Stimulated activated CD4-positive, alpha-beta T cell treated with anti-CD3 and anti-CD28 coated beads, Interleukin-2, amount 100 ng/mL, for 48 hours (primary cell): ENCODE measurements around the gene MED27.
"Not testable (repeated sequence)": the region's sequence is repeated elsewhere in the genome, so short reads cannot be mapped to it uniquely, and the experiment has no call there.

ENCODE experiments used
- DNase-seq, 2 donors: peaks; one replicate each; pipeline ENCODE4 v3.0.0-alpha.2; 2020

The MED27 gene

GRCh38 chr9:131960851-131961495 is 118.7 kb downstream of the MED27 start:
- no peak for DNase-seq

- DNase-seq = no peak
These were observed 119.4 kb downstream of the MED27 start for GRCh38 chr9:131960311-131960710.

DNA sequence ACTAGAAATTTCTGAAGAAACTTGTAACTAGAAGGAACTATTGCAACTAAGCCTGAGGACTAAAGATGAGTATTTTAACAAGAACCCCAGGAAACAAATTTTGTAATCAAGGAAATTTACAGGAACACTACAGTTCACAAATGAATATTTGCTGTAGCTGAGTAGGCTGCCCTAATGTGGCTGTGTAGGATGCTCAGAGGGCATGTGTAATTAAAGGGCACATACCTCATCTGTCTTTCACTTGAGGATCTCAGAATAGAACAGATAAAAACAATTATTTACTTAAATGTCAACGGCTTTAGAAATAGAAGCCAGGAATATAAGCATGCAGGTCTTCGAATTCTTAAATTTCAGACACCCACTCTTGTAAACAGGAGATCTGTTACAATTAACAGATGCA is 119.8 kb downstream of the MED27 start:
- no peak for DNase-seq

GRCh38 chr9:131959056-131959455 is 120.6 kb downstream of the MED27 start:
- no peak for DNase-seq

DNA sequence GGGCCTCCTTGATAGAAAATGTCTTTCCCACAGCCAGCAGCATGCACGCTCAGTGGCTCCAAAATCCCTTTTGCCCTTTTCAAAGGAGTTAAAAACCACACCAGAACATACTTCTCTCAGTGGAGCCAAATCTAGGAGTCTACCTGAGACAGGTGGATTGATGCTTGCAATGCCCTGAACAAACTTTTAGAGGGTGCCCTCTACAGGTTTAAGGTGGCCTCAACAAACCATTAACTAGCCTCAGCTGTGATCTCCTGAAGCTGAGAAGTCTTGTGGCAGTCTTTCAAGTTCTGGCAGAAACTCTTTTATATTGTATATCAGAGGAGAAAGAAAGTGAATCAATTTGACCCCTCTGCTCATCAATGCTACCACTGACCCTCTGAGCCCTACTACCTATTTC is 125.4 kb downstream of the MED27 start:
- DNase-seq = no peak

GRCh38 chr9:131951905-131952304 is 127.8 kb downstream of the MED27 start:
- no peak for DNase-seq

GRCh38 chr9:131951155-131951554 is 128.5 kb downstream of the MED27 start:
- DNase-seq = no peak

- DNase-seq = no peak
These were observed 129.2 kb downstream of the MED27 start for GRCh38 chr9:131950487-131950886.

- no peak for DNase-seq
These were observed 133.5 kb downstream of the MED27 start for GRCh38 chr9:131946180-131946579.

DNA sequence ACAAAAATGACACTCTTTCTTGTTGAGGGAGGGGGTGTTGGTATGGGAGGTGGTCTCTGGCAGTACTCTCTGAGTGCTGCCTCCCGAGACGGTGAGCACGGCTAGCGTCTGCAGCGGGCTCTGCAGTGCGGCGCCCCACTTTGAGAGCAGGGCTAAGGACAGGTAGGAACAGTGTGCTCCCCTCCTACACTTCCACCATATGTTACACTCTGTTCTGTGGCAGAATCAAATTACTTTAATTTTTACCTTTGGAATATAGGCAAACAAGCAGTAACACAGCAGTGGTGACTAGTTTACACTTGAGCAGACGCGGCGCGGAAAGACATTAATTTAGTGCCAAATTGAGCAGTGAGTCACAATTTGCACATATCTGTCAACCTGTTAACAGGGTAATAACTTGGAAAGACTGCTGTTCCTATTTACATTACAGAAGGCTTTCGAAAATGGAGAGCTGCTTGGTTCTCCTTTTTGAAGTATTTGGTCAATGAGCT is 136.3 kb downstream of the MED27 start:
- no peak for DNase-seq

DNA sequence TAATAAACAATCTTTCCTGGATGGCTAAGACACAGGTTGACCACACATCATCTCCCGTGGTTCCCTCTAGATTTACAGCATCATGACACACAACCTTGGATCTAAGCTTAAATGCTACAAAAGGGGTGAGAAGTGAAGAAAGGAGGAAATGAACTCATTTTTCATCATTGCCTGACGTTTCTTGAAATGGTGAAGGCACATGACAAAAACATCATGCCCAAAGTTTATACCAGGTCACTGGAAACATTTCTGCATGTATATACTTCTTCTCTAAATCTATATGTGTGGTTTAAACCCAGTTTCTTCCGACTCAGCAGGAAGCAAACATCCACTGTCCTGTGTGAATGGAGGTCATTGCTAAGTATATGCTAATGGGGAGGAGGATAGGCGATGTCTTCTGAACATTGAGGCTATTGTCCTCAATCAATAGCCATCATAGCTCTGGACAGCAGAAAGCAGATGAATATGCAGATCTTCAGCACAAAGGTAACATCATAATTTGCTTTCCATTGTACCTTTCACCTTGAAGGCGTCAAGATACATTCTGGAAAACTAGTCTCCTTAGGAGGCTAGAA is 137.4 kb downstream of the MED27 start:
- no peak for DNase-seq

DNA sequence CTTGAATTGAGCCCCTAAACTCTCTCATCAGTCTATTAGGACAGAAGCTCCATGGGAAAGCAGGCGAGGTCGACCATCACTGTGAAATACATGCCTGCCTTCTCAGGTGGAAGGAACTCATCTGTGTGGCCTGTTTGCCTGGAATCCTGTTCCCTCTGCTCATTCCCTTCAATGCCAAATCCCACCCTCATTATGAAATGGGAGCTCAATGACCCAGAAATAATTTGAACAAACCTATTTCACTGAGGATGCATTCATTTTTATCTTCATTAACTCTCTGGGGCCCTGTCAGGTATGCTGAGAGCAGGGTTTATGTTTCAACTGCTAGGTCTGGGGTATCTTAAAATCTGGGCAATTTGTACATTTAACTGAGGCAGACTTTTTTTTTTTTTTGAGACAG is 142.2 kb downstream of the MED27 start:
- no peak for DNase-seq

DNA sequence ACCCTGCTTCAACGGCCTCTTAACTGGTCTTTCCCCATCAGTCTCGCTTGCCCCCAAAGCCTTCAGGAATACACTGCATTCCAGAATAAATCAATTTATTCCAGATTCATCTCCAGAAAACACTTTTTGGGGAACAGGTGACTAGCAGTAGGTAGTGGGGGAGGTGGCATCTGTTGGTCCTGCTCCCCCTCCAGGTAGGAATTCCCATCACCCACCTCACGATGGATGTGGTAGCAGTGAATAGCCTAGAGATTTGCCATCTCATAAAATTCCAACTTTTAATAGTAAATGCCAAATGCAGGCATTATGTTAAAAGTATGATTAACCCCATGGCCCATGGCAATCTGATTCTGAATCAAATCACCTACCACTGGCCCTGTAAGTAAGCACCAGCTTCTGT is 142.7 kb downstream of the MED27 start:
- DNase-seq = no peak

DNA sequence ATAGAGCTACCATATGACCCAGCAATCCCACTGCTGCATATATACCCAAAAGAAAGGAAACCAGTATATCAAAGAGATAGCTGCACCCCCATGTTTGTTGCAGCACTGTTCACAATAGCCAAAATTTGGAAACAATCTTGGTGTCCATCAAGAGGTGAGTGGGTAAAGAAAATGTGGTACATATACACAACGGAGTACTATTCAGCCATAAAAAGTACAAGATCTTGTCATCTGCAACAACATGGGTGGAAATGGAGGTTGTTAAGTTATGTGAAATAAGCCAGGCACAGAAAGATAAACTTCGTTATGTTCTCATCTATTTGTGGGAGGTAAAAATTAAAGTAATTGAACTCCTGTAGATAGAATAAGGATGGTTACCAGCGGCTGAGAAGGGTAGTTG is 145.0 kb downstream of the MED27 start:
- no peak for DNase-seq

GRCh38 chr9:131927091-131927490 is 152.6 kb downstream of the MED27 start:
- no peak for DNase-seq

GRCh38 chr9:131926360-131926922 is 153.2 kb downstream of the MED27 start:
- no peak for DNase-seq

DNA sequence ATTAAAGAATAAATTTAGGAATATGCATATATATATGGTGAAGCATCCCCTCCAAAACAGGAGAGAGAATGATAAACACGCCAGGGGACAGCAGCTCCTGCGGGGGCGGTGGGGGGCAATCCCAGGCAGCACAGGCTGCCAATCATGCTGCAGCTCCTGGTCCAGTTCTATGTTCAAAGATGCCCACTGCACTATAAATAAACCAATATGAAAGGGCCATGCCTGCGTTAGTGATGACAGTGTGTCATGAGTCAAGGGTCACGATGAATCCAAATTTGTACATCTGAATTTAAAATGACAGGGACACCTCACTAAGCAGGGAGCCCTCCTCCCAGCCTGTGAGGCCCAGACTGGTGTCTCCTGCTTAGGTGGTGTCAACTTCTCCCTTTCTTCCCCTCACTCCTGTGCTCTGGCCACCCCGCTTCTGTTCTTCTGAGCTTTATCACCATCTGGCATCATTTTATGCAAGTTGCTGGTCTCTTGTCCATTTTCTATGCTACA is 153.9 kb downstream of the MED27 start:
- DNase-seq = no peak

- DNase-seq = no peak
These were observed 155.9 kb downstream of the MED27 start for GRCh38 chr9:131923766-131924165.

DNA sequence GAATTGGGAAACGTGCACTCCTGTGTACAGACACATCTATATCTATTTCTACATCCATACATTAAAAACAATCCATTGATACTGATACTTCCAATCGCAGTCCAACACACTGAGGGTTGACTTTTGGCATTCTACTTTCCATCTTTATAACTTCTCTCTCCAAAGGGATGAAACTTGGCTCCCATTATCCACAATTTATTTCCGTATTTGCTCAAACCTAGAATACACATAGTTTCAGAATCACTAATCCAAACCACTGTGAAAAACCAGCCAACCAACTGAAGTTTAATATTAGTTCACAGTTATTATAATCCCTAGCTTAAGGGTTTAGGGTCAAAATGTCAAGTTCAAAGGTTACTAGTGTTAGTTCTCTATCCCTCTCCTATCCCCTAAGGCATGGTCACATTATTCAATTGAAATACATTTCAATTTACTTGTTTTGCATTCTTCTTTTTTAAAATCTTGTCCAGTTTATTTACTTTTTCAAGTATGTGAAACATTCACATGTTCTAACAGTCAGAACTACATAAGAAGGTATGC is 156.5 kb downstream of the MED27 start:
- DNase-seq = no peak

- not testable (repeated sequence) for DNase-seq
These were observed 158.0 kb downstream of the MED27 start for GRCh38 chr9:131921635-131922034.

GRCh38 chr9:131919216-131919615 is 160.5 kb downstream of the MED27 start:
- no peak for DNase-seq

GRCh38 chr9:131918481-131918880 is 161.2 kb downstream of the MED27 start:
- DNase-seq = no peak

DNA sequence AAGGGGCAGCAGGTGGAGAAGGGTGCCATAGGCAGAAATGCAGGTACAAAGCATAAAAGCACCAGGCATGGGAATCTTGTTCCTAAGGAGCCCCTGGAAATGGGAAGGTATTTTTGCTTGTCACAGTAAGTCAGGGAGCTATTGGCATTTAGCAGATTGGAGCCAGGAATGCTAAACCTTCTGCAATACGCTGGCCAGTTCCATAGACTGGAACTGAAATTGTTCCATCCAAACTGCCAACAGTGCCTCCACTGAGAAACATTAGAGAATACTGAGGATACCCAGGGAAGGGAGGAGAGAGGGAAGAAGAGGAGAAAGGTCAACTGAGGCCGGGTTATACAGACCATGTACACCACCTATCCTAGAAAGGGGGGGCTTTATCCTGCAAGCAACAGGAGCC is 162.7 kb downstream of the MED27 start:
- DNase-seq = no peak

DNA sequence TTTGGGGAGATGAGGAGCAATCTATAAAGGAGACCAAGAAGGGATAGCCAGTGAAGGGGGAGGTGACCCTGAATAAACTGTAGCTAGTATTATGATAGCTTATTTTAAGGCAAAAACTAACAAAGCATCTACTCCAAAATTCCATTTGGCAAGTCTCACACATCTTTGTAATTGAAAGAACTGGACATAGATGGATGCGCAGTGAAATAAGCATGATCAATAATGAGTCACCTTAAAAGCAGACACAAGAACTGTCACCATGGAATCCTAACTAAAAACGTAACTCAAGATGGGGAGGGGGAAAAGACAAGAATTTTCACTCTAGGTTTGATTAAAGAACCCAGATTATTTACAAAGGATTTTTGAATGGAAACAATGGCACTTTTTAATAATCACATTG is 164.5 kb downstream of the MED27 start:
- DNase-seq = no peak
